ENCODE results near the gene DCP1B.

DNA sequence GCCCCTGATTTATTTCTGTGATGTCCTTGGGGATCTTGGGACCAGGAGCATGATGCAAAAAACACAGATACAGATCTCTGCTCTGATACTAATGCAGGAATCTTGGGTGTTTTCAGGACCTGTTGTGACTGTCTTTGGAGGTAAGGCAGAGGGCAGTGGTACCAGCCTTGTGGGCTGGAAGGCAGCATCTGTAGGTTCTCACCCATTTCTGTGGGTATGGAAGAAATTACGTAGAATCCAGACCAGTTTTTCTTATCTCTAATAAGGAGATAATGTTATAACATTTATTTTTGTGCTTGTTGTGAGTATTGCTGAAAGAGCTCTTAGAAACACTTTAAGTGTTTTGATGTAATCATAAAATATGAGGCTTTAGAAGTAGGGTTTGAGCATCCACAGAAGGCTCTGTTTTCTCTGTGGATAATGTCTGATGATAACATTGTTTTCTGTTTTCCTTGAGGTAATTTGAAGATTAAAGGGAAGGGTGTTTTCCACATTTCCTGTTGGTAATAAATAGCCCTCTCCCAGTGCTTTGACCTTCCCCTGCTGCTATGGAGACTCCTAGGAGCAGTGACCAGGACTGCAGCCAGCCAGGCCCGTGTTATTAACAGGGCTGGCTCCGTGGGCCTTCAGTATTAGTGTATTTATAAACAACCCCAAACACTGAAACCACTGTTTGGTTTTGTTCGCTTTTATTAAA lies 9.4 kb upstream of the DCP1B start:
- TF ChIP-seq, protein P1, sequence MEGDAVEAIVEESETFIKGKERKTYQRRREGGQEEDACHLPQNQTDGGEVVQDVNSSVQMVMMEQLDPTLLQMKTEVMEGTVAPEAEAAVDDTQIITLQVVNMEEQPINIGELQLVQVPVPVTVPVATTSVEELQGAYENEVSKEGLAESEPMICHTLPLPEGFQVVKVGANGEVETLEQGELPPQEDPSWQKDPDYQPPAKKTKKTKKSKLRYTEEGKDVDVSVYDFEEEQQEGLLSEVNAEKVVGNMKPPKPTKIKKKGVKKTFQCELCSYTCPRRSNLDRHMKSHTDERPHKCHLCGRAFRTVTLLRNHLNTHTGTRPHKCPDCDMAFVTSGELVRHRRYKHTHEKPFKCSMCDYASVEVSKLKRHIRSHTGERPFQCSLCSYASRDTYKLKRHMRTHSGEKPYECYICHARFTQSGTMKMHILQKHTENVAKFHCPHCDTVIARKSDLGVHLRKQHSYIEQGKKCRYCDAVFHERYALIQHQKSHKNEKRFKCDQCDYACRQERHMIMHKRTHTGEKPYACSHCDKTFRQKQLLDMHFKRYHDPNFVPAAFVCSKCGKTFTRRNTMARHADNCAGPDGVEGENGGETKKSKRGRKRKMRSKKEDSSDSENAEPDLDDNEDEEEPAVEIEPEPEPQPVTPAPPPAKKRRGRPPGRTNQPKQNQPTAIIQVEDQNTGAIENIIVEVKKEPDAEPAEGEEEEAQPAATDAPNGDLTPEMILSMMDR (IDR thresholded peaks at IDR 0.05): peak in 4 of 6 experiments; percentile 22 to 32 (median 24)
- no peak for TF ChIP-seq POLR2A (IDR thresholded peaks at IDR 0.05)
